Stimulated activated CD4-positive, alpha-beta T cell treated with anti-CD3 and anti-CD28 coated beads, Interleukin-15, amount 100 ng/mL, for 48 hours (primary cell): Measurements from ENCODE around the gene ZBED4.

Experiments used
- DNase-seq, 2 donors: peaks; one replicate each; pipeline ENCODE4 v3.0.0-alpha.2; 2020; ENCODE audit warnings: low read depth in 2 of 2

The ZBED4 gene

DNA sequence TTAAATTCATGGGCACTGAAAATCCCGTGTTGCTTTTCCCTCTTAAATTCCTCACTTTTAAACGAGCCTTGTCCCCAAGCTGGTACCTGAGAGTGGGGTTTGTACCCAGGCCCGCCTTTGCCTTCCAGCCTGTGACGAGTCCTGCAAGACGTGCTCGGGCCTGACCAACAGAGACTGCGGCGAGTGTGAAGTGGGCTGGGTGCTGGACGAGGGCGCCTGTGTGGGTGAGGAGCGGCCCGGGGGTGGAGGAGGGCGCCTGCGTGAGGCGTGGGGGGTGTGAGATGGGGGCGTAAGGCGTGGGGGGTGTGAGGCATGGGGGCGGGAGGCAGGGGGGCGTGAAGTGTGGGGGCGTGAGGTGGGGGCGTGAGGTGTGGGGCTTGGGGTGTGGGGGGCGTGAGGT lies 68.8 kb downstream of the ZBED4 start:
- DNase-seq: no peak

DNA sequence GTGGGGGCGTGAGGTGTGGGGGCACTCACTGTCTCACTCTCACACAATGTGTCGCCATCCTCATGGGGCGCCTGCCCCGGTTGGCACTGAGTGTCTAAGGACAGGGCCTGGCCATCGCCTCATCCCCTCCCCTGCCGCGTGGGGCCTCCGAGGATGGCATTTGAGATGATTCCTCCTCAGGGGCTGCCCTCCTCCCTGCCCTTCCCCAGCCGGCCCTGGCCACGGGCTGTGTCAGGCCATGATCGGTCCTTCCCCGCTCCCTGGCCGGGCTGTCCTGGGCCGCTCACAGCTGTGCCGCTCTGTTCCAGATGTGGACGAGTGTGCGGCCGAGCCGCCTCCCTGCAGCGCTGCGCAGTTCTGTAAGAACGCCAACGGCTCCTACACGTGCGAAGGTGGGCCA lies 69.3 kb downstream of the ZBED4 start:
- DNase-seq: no peak

DNA sequence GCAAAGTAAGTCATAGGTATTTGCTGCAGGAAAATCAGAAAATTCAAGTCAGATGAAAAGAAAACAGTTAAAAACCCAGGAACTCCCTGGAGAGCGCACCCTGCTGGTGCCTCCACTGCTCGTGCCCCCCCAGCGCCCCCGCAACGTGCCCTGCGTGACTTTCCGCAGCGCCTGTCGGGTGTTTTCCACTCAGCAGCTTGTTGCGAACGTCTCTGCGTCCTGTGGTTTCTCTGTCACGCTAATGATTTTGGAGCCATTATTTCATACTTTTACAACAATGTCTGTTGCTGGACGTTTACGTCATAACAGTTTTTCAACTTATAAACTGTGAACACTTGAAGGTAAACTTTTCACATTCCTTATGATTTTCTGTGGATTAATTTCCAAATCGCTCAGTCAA lies 69.8 kb downstream of the ZBED4 start:
- DNase-seq: no peak

DNA sequence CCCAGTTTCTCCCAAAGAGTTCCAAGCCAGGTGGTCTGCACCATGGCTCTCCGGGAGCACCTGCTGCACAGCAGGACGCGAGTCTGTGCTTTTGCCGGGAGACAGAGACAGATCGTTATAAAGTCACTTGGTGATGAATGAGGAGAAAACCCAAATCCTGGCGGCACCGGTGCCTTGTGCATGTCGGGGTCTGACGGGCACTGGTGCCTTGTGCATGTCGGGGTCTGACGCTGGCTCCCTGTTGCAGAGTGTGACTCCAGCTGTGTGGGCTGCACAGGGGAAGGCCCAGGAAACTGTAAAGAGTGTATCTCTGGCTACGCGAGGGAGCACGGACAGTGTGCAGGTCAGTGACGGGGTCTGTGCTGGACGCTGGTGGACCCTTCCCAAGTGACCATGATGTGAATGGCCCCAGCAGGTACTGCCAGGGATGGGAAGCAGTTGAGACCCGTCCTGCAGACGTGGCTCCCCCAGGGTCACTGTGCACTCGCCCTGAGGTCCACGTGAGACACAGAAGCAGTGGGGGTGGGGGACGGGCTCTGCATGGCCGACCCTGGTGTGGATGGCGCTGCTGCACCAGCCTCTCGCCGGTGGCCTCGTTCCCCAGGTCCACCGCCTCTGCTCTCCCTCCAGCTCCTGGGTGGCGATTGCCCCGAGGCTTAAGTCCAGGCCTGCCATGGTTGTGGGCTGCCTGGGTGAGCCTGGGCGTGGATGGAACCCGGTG lies 70.6 kb downstream of the ZBED4 start:
- DNase-seq: no peak

DNA sequence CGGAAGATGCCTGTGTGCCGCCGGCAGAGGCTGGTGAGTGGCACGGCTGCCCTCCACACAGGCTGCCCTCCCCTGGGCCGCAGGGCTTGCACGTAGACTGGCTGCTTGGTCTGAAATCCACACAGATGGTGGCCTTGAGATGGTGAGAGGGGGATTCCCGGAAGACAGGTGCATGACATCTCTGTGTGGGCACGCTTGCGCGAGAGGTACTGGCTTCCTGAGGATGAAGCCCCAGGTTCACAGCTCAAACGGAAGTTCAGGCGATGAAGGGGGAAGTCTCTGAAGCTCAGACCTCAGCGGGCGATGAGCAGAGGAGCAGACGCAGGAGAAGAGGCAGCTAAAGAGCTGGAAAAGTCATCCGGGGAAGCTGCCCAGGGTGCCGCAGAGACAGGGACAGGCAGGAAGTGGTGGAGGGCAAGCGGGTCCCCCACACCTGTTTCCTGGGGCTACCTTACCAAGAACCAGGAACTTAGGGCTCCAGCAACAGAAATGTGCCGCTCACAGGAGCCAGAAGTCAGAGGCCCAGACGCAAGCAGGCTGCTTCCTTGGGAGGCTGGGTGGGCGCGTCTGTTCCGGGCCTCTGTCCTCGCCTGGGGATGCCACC lies 72.0 kb downstream of the ZBED4 start:
- peak; percentile 47 for DNase-seq

DNA sequence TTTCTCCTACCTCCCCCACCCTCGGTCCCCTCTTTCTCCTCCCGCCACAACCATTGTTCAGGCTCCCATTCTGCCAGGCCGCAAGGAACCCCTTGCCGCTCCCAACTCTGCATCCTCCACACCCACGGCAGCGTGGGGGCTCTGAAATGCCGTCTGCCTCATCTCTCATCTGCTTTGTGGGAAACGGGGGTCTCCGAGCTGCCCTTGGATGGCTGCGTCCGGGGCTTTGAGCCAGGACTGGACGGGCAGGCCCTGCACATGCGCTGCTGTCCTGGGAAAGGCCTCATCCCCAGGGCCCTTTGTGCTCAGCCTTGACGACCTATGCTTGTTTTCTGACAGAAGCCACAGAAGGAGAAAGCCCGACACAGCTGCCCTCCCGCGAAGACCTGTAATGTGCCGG lies 73.3 kb downstream of the ZBED4 start:
- no peak for DNase-seq

DNA sequence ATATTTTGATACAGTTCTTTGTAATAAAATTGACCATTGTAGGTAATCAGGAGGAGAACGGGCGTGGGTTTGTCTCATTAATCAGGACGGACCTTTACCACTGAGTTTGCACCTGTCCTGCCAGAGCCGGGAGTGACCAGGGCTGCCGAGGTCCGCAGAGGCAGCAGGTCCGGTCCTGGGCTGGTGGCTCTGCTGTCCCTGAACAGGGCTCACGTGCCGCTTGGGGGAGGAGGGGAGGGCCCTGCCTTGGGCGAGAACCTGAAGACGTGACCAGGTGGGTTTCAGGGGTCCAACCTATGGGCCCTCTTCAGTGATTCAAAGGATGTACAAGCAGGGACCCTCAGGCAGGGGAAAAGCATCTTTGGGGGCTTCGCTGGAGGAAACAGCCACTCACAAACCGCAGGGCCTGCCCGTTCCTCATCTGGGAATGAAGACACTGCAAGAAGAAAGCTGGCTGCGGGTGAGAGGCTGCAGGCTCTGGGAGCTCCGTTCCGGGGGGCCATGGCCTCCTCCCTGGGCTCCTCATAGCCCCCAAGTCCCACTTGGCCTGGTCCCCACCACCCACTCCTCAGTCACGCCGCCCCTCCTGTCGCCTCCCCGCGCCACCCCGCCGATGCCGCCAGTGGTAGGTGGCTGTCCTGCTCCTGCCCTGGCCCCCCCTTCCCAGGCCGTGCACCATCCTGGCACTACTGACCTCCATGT lies 74.0 kb downstream of the ZBED4 start:
- no peak for DNase-seq

DNA sequence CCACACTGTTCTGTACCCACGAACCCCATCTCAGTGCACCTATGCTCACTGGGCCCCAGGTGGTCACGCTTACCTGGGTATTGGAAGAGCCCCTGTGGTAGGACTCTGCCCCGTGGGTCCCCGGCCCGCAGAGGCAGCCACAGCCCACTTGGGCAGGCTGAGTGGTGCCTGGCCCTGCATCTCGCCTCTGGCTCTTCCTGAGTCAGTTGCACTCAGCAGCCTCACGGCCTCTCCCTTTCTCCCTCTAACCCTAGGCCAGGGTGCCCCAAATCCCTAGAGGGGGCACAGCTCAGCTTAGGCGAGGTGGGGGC lies 74.5 kb downstream of the ZBED4 start:
- no peak for DNase-seq

DNA sequence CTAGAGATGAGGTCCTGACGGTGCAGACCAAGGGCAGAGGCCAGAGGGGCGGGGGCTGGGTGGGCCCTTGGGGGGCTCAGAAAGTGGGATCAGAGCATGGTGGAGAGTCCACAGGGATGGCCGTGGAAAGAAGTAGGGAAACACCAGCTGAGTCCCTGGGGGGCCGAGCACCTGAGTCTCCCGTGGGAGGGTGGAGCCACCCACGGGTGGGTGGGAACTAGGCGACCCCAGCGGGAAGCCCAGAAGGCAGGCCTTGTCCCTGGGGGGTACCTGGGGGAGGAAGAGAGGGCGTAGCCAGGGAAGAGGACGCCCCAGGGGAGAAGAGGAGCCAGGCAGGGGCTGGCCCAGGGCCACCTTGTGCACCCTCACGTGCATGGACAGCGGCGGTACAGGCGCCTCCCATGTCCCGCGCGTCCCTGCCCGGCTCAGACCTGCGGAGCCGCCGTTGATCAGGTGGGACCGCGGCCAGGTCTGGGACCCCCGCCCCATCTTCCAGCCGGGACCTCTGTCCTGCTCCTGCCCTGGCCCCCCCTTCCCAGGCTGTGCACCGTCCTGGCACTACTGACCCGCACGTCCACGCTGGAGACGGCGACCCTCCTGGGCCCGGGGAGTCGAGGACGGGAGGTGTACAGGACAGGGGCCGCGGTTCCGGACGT lies 75.0 kb downstream of the ZBED4 start:
- DNase-seq: no peak

DNA sequence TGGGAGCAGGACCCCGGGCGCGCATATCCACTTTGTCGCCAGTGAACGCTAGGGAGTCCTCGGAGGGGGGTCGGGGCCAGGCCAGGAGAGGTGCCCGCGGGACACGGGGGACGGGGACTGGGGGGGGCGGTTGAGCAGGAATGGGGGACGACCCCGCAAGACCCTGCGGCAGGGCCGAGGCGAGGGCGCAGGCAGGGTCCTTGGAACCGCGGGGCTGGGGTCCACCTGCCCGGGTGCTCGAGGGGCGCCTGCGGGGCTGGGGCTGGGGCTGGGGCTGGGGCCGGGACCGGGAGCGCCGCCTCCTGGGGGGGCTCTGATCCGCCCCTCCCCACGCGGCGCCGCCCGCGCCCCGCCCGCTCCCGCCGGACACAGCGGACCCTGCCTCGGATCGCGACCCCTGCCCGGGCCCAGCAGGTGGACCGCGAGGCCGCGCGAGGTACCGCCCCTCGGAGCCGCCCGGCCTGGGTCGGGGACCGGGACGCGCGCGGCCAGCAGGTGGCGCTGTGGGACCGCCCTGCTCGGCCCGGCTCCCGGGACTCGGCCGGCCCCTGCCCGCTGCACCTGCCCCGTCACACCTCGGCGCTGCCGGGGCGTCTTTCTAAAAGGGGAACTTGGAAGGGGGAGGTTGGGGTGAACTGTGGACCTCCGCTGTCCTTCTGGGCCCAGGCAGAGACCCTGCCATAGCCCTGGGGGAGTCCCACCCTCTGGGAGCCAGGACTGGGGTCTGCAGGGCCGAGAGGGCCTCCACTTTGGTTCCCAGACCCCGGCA lies 75.8 kb downstream of the ZBED4 start:
- peak; percentile 45 to 74 for DNase-seq

DNA sequence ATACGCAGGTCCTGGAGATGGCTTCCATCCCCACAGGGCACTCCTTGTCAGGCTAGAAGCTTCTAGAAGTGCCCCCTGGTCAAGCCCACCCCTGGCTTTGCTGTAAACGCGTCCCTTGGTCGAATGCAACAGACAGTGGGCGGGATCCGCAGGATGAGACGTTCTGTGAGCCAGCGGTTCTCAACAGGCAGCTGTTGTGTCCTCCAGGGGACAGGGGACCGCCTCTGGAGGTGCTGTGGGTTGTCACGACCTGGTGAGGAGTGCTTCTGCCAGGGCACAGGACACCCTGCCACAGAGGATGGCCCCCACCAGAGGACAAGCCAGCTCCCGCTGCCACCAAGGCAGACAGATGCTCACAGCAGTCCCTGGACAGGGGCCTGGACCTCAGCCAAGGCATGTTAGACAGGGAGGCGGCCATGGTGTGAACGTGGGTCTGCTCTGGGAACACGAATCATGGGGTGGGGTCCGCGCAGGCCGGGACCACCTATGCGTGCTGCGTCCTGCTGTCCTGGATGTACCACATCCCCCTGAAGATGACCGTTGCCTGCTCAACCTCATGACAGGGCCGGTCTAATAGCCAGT lies 76.4 kb downstream of the ZBED4 start:
- no peak for DNase-seq

DNA sequence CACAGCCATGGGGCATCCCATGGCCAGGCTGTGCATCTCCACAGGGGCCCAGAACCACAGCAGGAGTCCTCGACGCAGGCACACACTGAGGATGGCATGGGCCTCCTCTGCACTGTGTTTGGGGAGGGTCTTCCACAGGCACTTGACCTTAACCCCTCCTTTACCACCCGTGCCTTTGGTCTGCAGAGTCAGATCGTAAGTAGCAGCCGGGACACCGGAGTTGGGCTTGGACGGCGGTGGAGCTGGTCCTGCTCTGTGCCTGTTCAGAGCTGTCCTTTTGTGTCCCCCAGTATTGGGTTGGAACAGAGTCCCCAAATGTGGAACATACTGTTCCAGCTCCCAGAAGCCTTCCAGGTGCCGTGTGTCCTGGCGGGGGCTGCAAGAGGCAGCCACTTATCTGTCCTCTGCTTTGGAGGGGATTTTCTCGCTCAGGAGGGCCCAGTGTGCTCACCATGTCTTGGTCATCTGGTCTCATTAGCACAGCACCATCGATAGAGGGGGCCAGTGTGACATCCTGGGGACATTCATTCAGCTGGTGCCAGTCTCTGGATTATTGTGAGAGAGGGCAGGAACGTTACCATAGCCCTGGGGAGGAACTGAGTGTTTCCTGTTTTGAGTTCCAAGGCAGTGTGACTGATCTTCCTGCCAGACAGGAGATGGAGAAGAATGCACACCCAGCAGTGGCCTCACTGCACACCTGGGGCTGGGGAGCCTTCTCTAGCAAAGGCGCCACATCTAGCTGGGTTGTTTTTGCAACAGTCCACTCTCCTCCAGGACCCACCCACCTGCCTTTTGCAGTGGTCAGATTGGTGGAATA lies 77.2 kb downstream of the ZBED4 start:
- DNase-seq: peak in 1 of 2 donors; percentile 43

DNA sequence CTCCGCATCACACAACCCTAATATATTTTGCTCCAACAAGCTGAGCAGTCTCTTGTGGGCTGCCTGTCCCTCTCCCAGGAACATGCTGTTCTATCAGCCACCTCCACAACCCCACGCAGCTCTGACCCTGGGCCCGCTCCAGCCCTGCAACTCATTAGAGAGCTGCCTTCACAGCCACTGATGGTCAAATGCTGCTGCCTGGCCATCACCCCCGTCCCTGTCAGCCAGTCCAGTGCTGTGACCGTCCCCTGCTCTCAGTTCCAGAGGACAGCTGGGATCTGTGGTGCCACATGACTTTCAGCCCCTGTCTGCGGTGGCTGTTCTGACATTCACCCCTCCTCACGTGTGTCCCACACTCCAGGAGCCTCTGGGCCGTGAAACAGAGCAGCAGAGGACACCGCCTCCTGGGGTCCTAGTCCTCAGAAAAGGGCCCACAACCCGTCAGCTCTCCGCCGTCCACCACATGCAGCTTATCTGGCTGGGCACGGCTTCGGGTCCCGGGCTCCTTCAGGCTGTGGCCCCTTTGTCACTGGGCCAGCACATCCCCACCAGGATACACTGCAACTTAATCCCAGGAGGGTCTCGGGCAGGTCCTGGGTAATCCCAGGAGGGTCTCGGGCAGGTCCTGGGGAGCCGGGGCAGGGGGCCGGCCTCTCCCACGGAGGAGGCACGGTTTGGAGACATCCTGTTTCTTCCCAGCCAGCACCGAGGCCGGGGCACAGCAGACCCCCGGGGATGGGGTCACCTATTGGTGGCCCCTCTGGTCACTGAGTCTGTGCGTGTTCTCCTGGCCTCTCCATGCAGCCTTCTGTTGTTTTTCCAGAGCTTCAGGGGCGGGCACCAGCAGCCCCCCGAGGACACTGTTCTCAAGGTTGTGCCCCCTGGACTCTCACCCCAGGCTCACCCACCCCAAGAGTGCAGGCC lies 79.9 kb downstream of the ZBED4 start:
- DNase-seq: no peak

DNA sequence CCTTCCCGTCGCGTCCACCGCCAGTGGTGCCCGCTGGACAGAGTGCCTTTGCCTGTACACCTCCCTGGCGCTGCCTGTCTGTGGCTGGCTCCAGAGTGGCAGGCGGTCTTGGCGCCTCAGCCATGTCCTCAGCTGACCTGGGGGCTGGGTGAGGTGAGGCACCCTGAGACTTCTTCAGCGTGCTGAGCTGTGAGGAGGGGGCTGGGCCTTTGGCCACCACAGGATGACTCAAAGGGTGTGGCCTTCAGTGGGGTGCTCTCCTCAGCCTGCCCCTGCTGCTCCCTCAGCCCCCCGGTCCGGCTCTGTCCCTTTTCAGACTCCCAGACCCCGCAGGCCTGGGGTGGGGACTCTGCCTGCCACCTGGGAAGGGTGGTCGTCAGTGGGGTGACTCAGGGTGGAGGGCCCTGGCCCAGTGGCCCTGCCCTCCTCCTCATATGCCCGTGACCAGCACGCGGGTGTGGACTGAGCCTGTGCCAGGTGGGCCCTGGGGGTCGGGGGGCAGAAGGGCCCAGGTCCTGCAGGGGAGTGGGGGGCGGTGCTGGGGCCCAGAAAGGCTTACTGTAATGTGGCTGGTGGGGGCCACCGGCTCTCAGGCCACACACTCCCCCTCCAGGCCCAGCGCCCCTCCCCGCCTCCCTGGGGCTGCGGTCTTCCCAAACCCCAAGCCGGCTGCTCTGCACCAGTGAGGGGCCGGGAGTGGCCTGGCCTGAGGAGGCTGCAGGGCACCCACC lies 80.7 kb downstream of the ZBED4 start:
- DNase-seq: no peak

DNA sequence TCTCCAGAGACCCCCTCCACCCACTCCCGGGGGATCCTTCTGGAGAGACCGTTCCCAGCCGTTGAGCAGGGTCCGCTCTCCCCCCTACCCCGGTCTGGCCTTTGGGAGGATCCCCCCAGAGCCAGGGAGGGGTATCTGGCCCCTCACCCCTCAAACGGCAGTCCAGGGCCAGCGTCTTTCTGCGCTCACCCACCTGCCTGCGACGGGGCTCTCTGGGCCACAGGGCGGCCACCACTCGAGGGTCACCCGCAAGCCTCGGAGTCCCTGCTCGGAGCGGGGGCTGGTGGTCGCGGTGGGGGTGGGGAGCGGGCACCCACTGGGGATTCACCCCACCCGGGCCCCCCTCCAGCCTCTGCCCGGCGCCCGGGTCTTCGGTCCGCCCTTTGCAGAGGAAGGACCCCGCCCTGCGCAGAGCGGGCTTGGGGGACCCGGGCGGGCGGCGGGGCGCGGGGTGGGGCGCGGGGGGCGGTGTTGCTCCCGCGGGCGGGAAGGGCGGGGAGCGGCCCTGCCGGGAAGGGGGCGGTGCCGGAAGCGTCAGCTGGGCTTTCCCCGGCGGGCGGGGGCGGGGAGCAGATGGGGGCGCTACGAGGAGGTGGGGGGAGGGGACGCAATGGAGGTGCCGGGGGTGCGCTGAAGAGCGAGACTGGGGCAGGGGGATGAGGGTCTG lies 81.4 kb downstream of the ZBED4 start:
- peak; percentile 80 to 95 for DNase-seq

DNA sequence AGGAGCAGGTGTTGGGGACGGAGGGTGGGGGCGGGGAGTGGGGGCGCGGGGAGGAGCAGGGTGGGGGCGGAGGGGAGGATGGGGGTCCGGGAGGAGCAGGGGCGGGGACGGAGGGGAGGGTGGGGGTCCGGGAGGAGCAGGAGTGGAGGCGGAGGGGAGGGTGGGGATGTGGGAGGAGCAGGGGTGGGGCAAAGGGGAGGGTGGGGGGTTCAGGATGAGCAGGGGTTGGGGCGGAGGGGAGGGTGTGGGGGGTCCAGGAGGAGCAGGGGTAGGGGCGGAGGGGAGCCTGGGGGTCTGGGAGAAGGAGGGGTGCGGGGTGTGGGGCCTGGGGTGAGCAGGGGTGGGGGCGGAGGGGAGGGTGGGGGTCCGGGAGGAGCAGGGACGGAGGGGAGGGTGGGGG lies 81.9 kb downstream of the ZBED4 start:
- no peak for DNase-seq

DNA sequence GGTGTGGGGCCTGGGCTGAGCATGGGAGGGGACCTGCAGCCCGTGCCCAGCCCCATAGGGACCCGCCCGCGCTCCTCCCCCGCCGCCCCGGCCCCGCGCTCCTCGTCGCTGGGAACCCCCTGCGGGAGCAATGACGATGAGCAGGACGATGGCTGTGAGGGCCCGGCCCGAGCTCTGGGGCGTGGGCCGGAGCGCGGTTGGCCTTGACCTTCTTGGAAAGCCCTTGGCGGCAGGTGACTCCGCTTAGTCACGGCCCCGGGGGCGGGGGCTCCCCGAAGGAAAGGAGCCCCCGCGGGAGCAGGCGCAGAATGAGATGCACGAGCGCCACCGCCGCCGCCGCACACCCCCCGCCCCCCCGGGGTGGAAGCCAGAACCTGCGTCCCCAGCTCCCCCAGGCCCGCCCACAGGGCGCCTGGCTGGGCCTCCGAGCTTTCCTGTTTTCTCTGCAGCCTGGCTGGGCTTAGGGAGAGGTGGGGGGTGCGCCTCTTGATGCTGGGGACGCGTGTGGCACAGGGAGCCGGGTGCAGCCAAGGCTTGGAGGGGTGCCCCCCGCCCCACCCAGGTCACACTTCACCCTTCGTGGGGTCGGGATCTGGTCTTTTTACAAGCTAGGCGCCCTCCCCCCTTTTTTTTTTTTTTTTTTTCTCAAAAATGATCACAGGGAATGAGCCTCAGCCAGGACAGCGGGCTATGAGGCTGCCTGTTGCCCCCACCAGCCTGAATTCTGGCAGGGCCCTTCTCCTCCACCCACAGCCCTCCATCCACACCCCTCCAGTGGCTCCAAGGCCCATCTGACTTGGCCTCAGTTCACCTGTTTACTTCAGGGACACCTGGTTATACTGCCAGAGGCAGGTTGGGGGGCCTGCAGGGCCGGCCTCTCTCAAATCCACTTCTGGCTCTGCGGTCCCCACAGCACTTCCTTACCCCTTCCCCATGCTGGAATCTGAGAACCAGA lies 82.7 kb downstream of the ZBED4 start:
- DNase-seq: peak; percentile 96 to 98
